Esophagus squamous epithelium (tissue), 5 donors: Measurements from ENCODE around the gene MLX. TPM values are rescaled to one million over a fixed set of nuclear protein-coding genes. Genes with fewer than 3 reads are reported as not detected.
A peak's percentile ranks its signal among the peaks of the same experiment; 100 is the strongest.

Source experiments
- DNase-seq: peaks from one replicate; lab custom pipeline; 2025; lab: John Stamatoyannopoulos, UW
- H3K27ac ChIP-seq, 4 donors: fragments of 200-600 bp; sonication (generic); one replicate each; pipeline ENCODE4 v1.5.1; 2016 to 2019; ENCODE audit warnings: mild to moderate bottlenecking in 1 of 4
- H3K27me3 ChIP-seq, 4 donors: fragments of 200-600 bp; sonication (generic); 1 replicate in 3 of 4; 2 replicates in 1 of 4; pipeline versions ENCODE4 v1.5.1 to v1.6.0; 2017 to 2021; ENCODE audit warnings: antibody characterized with exemption in 1 of 4
- H3K36me3 ChIP-seq, 3 donors: fragments of 200-600 bp; sonication (generic); one replicate each; pipeline ENCODE4 v1.5.1; 2016 to 2019
- H3K4me1 ChIP-seq, 3 donors: fragments of 200-600 bp; sonication (generic); one replicate each; pipeline ENCODE4 v1.5.1; 2017 to 2019
- H3K4me3 ChIP-seq, 4 donors: fragments of 200-600 bp; sonication (generic); 1 replicate in 3 of 4; 2 replicates in 1 of 4; pipeline ENCODE4 v1.5.1; 2016 to 2019; ENCODE audit warnings: mild to moderate bottlenecking in 2 of 4, moderate library complexity in 1 of 4
- H3K9me3 ChIP-seq, 3 donors: fragments of 200-600 bp; sonication (generic); one replicate each; pipeline ENCODE4 v1.5.1; 2016 to 2019
- POLR2A ChIP-seq, 4 donors: fragments of 450-650 bp; IDR thresholded peaks; one replicate each; pipeline ENCODE4 v1.6.1; 2017; ENCODE audit warnings: antibody characterized with exemption in 4 of 4, mild to moderate bottlenecking in 4 of 4, moderate library complexity in 3 of 4
- WGBS, 2 donors: methylation state at CpG; one replicate each; pipeline ENCODE4 v1.1.5; 2018; 5-methylcytosine and 5-hydroxymethylcytosine counted together
- intact Hi-C: fragments of 100-400 bp; cut with DNase I; formaldehyde crosslinking; loops from one replicate; pipeline ENCODE4 v1.15.0; 2022
- total RNA-seq, 4 donors: library from RNA; depleted of rRNA; stranded (reverse); fragments of >200 nt; gene quantifications; one replicate each; pipeline ENCODE4 v1.1.0, GENCODE V29; 2016
- TF ChIP-seq, protein P1 (sequence below), 6 experiments: fragments of 450-650 bp in 4 of 6; fragments of 200-600 bp in 2 of 6; sonication (generic) in 2 of 6; IDR thresholded peaks; one replicate each; pipeline ENCODE4 v1.5.1; 2016 to 2019; ENCODE audit warnings: antibody characterized with exemption in 6 of 6, mild to moderate bottlenecking in 4 of 6, moderate library complexity in 4 of 6
- donor health status: DM: yes; HTN: yes; CAD: no.

Gene MLX, protein sequence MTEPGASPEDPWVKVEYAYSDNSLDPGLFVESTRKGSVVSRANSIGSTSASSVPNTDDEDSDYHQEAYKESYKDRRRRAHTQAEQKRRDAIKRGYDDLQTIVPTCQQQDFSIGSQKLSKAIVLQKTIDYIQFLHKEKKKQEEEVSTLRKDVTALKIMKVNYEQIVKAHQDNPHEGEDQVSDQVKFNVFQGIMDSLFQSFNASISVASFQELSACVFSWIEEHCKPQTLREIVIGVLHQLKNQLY
- total RNA-seq: 10 to 100 TPM; 34.0 to 47.9 (median 39.9) TPM

- H3K9me3 ChIP-seq: no peaks in the 10 kb centered on the region
- TF ChIP-seq, protein P1, sequence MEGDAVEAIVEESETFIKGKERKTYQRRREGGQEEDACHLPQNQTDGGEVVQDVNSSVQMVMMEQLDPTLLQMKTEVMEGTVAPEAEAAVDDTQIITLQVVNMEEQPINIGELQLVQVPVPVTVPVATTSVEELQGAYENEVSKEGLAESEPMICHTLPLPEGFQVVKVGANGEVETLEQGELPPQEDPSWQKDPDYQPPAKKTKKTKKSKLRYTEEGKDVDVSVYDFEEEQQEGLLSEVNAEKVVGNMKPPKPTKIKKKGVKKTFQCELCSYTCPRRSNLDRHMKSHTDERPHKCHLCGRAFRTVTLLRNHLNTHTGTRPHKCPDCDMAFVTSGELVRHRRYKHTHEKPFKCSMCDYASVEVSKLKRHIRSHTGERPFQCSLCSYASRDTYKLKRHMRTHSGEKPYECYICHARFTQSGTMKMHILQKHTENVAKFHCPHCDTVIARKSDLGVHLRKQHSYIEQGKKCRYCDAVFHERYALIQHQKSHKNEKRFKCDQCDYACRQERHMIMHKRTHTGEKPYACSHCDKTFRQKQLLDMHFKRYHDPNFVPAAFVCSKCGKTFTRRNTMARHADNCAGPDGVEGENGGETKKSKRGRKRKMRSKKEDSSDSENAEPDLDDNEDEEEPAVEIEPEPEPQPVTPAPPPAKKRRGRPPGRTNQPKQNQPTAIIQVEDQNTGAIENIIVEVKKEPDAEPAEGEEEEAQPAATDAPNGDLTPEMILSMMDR (IDR thresholded peaks at IDR 0.05): peak in 1 of 6 experiments; percentile 25
- peak in 3 of 4 donors; percentile 34 to 47 (median 47) for TF ChIP-seq POLR2A (IDR thresholded peaks at IDR 0.05)
- peaks cover 37 to 61% (median 40%) of the 10 kb centered on the region in 3 donors for H3K4me1 ChIP-seq
- H3K36me3 ChIP-seq: peaks cover 39 to 66% (median 42%) of the 10 kb centered on the region in 3 donors
- H3K4me3 ChIP-seq: peak within 1 kb of the TSS; percentile 91 to 99 (median 94)
- no peaks in the 10 kb centered on the region for H3K27me3 ChIP-seq
- H3K27ac ChIP-seq: peak within 1 kb of the TSS; percentile 94 to 99 (median 96)
- DNase-seq: peak; percentile 54
- 0 to 2% methylated on average over 7 to 13 of the region's 72 CpGs for WGBS, 2 donors
- intact Hi-C loops: no loop called here
Observed at GRCh38 chr17:42566883-42567573, at the start of gene MLX. Gene MLX, plus strand, starts transcription at chr17:42567100. Its CDS starts 25 bp downstream, at chr17:42567125.

- Histone ChIP-seq H3K9me3 (no peaks in the 10 kb centered on the region), H3K4me3 (no peak overlapping the region), H3K27ac (peak overlapping the region; percentile 79 to 97 (median 91)), H3K36me3 (peaks cover 0 to 56% (median 19%) of the 10 kb centered on the region in 3 donors), H3K4me1 (peaks cover 36 to 79% (median 63%) of the 10 kb centered on the region in 3 donors), H3K27me3 (no peaks in the 10 kb centered on the region)
- no peak for DNase-seq
- TF ChIP-seq, protein P1 (IDR thresholded peaks at IDR 0.05): peak; percentile 91 to 97 (median 94)
- TF ChIP-seq POLR2A (IDR thresholded peaks at IDR 0.05): peak in 1 of 4 donors; percentile 18
- WGBS, 2 donors: 8 to 9% methylated on average over 8 of the region's 9 CpGs
- intact Hi-C loops: loop anchor here (5.0 to 10.0 kb wide), 2 partner anchors 93 to 195 kb away; partner anchors contain the start of gene CAVIN1
Observed at GRCh38 chr17:42517516-42517915, 49.4 kb upstream of the MLX start.

GRCh38 chr17:42518046-42518754 is 48.7 kb upstream of the MLX start:
- Histone ChIP-seq H3K27me3 (no peaks in the 10 kb centered on the region), H3K9me3 (no peaks in the 10 kb centered on the region), H3K4me1 (peaks cover 36 to 80% (median 68%) of the 10 kb centered on the region in 3 donors), H3K27ac (peak overlapping the region; percentile 79 to 97 (median 91)), H3K4me3 (peak overlapping the region in 1 of 4 donors; percentile 23), H3K36me3 (peaks cover 0 to 63% (median 19%) of the 10 kb centered on the region in 3 donors)
- intact Hi-C loops: loop anchor here (5.0 to 10.0 kb wide), 2 partner anchors 93 to 196 kb away; partner anchors contain the start of gene CAVIN1
- no peak for DNase-seq
- WGBS, 2 donors: 22 to 35% methylated on average over 7 to 8 of the region's 9 CpGs
- no peak for TF ChIP-seq POLR2A (IDR thresholded peaks at IDR 0.05)
- TF ChIP-seq, protein P1 (IDR thresholded peaks at IDR 0.05): no peak

GRCh38 chr17:42518755-42519545 is 48.0 kb upstream of the MLX start:
- peaks cover 0 to 58% (median 17%) of the 10 kb centered on the region in 3 donors for H3K36me3 ChIP-seq
- H3K4me1 ChIP-seq: peaks cover 36 to 73% (median 68%) of the 10 kb centered on the region in 3 donors
- intact Hi-C loops: loop anchor here (5.0 to 10.0 kb wide), 2 partner anchors 94 to 197 kb away; partner anchors contain the start of gene CAVIN1

More at GRCh38 chr17:42518755-42519545, 48.0 kb upstream of the MLX start:
- Histone ChIP-seq H3K27ac (peak overlapping the region; percentile 79 to 97 (median 91)), H3K9me3 (no peaks in the 10 kb centered on the region), H3K27me3 (no peaks in the 10 kb centered on the region), H3K4me3 (peak overlapping the region in 1 of 4 donors; percentile 2)
- no peak for DNase-seq
- TF ChIP-seq, protein P1 (IDR thresholded peaks at IDR 0.05): no peak
- no peak for TF ChIP-seq POLR2A (IDR thresholded peaks at IDR 0.05)
- 40 to 41% methylated on average over 6 of the region's 6 CpGs for WGBS, 2 donors
